Measurements from ENCODE around the gene CNKSR3.

Gene CNKSR3

GRCh38 chr6:154428897-154429296 is 81.6 kb downstream of the CNKSR3 start:
- DNase-seq (ENCODE audit: low read depth in 2 of 3, low spot score in 1 of 3) = no peak

- DNase-seq (ENCODE audit: low read depth in 2 of 3, low spot score in 1 of 3) = no peak
These were observed 83.0 kb downstream of the CNKSR3 start for GRCh38 chr6:154427446-154427845.

- no peak for DNase-seq (ENCODE audit: low read depth in 2 of 3, low spot score in 1 of 3)
These were observed 83.5 kb downstream of the CNKSR3 start for GRCh38 chr6:154426997-154427396.

GRCh38 chr6:154425034-154425433 is 85.5 kb downstream of the CNKSR3 start:
- DNase-seq (ENCODE audit: low read depth in 2 of 3, low spot score in 1 of 3) = no peak

DNA sequence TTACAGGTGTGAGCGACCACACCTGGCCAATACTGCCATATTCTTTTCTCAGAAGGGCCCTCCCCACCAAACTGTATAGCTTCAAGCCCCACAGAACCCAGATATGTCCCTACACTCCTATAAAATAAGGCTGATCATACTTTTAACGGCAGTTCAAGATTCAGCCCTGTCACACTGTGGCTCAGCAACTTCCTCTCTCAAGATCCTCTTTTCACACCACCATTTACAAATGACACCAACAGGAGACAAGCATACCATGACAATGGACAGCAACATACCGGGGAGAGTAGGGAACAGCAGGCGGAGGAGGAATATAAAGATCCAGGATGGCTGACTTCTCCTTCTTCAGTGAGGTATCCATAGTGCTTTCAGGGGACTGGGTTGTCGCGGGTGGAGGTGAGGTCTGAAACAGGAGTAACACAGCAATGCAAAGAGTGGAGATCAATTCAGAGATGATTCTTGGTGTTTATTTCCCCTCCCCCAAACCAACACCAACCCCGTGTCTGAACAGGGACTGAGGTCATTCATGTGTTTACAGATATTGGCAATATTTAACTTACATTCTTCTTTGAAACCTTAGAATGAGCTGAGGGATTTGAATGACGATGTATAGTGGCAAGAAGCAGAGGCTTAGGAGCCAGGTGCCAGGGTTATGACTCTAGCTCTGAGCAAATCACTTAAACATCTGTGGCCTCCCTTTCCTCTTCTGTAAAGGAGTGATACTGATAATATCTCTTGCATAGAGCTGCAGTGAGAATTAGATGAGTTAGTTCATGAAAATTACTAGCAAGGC is 96.3 kb downstream of the CNKSR3 start:
- DNase-seq (ENCODE audit: low read depth in 2 of 3, low spot score in 1 of 3) = no peak

GRCh38 chr6:154412106-154412820 is 98.2 kb downstream of the CNKSR3 start:
- DNase-seq (ENCODE audit: low read depth in 2 of 3, low spot score in 1 of 3) = no peak

- DNase-seq (ENCODE audit: low read depth in 2 of 3, low spot score in 1 of 3) = no peak
These were observed 99.4 kb downstream of the CNKSR3 start for GRCh38 chr6:154411076-154411475.

GRCh38 chr6:154410619-154411072 is 99.8 kb downstream of the CNKSR3 start:
- DNase-seq (ENCODE audit: low read depth in 2 of 3, low spot score in 1 of 3) = peak; percentile 33 to 47 (median 36)

DNA sequence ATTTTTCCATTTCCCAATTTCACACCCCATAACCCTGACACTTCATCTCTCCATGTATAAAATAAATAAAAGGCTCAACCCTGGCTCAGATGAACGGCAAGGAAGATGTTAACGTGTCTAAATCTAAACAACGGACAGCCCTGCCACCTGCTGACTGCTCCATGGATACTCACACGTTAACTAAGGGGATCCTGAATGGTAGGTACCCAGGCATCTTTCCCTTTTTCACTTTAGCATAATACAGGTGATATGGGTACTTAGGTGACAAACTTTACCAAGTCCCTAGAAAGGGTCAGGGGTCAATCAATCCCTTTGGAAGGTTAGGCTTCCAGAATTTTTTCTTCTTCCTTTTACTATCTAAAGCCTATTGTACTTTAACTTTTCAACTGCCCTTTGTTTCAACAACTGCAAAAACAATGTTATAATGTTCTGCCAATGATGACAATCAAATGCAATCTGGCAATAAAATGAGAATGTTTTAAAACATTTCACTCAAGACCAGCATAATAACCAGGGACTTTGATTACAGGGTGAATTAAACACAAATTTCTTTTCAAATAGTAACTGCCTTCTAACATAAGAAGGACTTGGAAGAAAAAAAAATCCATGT is 101.5 kb downstream of the CNKSR3 start:
- DNase-seq (ENCODE audit: low read depth in 2 of 3, low spot score in 1 of 3) = no peak

- DNase-seq (ENCODE audit: low read depth in 2 of 3, low spot score in 1 of 3) = no peak
These were observed 103.0 kb downstream of the CNKSR3 start for GRCh38 chr6:154407440-154407839.

GRCh38 chr6:154406869-154407268 is 103.6 kb downstream of the CNKSR3 start:
- no peak for DNase-seq (ENCODE audit: low read depth in 2 of 3, low spot score in 1 of 3)

GRCh38 chr6:154406301-154406700 is 104.2 kb downstream of the CNKSR3 start:
- no peak for DNase-seq (ENCODE audit: low read depth in 2 of 3, low spot score in 1 of 3)

GRCh38 chr6:154404791-154405400 is 105.6 kb downstream of the CNKSR3 start:
- no peak for DNase-seq (ENCODE audit: low read depth in 2 of 3, low spot score in 1 of 3)

DNA sequence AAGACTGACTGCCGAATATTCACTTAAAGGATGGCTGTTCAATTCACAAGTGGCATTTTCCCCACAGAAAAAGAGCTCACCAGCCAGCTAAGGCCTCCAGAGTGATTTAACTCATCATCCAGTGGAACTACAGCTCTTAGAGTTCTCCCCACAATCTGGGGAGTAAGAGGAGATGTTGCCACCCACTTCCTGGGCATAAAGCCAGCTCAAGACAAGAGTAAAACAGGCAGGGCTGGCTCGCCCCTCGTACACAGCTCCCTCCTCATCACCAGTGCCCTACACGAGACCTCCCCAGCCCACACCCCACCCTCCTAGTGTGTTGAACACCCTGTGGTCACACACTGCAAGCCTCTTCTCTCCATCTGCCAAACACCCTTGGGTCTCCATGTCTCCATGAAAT is 106.7 kb downstream of the CNKSR3 start:
- DNase-seq (ENCODE audit: low read depth in 2 of 3, low spot score in 1 of 3) = no peak

DNA sequence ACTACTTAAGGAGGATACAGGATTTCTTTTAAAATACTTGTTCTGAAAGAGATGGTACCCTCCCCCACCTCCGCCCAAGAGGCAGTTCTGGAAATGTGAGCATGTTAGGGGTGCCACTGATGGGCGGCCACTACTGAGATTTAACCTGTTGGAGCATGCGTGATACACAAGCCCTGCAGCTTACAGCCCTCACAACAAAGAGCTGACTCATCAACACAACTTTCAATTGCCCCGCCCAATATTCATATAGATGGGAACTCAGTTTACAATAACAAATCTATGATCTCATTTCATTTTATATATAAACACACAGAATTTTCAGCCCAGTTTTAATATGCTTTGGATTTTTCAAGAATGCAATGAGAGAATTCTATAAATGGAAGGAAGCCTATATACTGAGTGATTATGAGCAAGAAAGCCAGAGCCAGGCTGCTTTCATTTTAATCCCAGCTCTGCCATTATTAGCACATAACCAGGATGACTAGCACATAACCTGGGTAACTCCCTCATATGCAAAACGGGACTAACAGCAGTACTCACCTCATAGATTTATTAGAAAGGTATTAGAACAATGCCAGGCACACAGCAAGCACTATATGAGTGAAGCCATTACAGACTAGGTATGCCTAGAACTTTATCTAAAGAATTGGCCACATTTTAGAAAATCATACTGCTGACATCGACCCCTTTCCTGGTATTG is 108.3 kb downstream of the CNKSR3 start:
- no peak for DNase-seq (ENCODE audit: low read depth in 2 of 3, low spot score in 1 of 3)

- no peak for DNase-seq (ENCODE audit: low read depth in 2 of 3, low spot score in 1 of 3)
These were observed 111.4 kb downstream of the CNKSR3 start for GRCh38 chr6:154399097-154399496.

- DNase-seq (ENCODE audit: low read depth in 2 of 3, low spot score in 1 of 3) = no peak
These were observed 112.8 kb downstream of the CNKSR3 start for GRCh38 chr6:154397491-154398195.

DNA sequence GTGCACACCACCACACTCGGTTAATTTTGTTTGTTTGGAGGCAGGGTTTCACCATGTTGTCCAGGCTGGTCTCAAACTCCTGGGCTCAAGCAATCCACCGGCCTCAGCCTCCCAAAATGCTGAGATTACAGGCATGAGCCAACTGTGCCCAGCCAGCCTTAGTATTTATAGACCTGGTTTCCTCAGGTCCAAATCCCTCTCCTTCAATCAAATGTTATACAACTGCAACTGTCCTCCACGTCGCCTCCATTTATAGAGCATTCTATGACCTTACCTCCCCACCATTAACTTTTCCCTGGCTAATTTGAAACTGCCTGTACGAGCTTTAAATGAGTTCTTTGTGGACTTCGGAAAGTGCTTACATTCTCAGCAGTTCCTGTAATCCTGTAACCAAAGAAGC is 114.6 kb downstream of the CNKSR3 start:
- no peak for DNase-seq (ENCODE audit: low read depth in 2 of 3, low spot score in 1 of 3)

GRCh38 chr6:154395316-154395715 is 115.2 kb downstream of the CNKSR3 start:
- DNase-seq (ENCODE audit: low read depth in 2 of 3, low spot score in 1 of 3) = no peak

DNA sequence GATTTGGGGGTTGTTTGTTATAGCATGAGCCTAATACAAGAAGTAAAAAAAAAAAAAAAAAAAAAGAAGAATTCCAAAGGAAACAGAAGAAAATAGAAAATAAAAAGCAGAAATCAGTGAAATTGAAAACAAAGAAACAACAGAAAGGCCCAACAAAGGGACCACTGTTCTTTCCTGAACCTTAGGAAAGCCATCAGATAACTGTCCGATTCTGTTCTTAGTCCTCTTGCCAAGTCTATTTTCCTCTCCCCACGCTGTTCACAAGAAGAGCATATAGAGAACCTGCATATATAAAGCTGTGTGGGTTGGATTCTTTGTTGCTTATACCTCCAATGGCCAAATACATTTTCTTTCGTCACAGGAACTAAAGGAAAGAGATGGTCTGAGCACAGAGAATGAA is 115.9 kb downstream of the CNKSR3 start:
- no peak for DNase-seq (ENCODE audit: low read depth in 2 of 3, low spot score in 1 of 3)
